ENCODE results near the gene TRAPPC2.

Gene TRAPPC2

DNA sequence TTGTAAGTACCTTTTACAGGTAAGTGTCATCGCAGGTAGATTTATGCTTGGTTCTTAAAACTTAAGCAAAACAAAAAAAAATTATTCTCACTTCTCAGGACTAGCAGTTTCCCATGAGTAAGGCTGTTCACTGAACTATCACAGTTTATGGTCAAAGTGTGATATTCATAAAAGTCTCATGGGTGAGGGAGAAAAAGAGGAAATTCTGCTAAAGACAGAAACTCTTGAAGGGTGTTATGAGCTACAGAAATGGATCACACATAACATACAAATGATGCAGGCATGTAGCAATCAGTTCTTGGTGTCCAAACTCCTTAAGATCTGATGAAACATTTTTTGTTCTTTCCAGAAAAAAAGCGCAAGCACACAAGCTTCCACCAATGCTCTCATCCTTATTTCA is 37.0 kb downstream of the TRAPPC2 start:
- Mint-ChIP-seq H3K4me3 (peak overlapping the region; percentile 33), H3K4me1 (peaks cover 66% of the 10 kb centered on the region), H3K9me3 (no peaks in the 10 kb centered on the region), H3K27ac (peak overlapping the region; percentile 75), H3K36me3 (peaks cover 35% of the 10 kb centered on the region)
- ATAC-seq (peak; percentile 77), DNase-seq (ENCODE audit: low spot score in 2 of 2) (no peak)

DNA sequence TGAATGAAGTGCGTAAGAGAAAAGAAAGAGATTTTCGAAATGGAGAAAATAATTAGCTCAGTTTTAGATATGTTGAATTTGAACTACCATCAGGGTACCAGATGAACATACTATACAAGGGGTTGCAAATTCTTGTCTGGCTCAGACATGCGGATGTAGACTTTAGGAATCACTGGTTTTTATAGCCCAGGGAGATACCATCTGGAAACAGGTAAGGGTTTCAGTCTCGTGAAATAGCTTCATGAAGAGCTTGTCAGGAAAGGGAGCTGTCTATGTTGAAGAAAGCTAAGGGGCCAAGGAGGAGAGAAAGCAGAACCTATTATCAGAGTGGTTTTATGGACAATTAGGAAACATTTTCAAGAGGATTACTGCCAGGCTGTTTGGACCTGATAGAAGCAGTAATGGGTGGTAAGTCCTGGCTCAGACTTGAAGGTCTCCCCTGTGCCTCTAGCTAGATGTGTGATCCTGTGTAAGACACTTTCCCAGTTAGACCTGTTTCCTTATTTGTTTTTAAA is 38.8 kb downstream of the TRAPPC2 start:
- ATAC-seq (no peak), DNase-seq (ENCODE audit: low spot score in 2 of 2) (no peak)
- H3K36me3 Mint-ChIP-seq: peaks cover 42% of the 10 kb centered on the region
- no peaks in the 10 kb centered on the region for H3K9me3 Mint-ChIP-seq
- peak overlapping the region; percentile 30 for H3K27ac Mint-ChIP-seq
- no peak overlapping the region for H3K4me3 Mint-ChIP-seq
- H3K4me1 Mint-ChIP-seq: peaks cover 64% of the 10 kb centered on the region

DNA sequence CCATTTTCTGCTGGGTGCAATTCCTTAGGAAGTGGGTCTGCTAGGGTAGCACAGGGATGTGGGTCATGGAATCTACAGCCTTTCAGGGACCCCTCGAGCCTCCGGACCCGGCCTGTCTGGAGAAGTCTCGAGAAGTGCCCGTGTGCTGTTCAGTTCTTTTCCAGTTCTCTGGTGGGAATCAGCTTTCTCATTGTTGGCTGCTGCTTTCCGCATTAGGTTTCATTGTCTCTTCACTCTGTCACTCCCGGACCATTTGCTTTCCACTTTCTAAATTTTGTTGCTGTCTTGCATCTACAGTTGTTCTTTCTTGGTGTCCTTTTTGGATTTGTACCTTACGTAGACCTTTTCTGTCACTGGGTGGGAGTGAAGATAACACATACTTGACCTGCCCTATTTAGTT is 39.4 kb downstream of the TRAPPC2 start:
- ATAC-seq: no peak
- Mint-ChIP-seq H3K36me3 (peaks cover 39% of the 10 kb centered on the region), H3K4me1 (peaks cover 68% of the 10 kb centered on the region), H3K4me3 (no peak overlapping the region), H3K9me3 (no peaks in the 10 kb centered on the region), H3K27ac (peak overlapping the region; percentile 30)
- DNase-seq (ENCODE audit: low spot score in 2 of 2): no peak

DNA sequence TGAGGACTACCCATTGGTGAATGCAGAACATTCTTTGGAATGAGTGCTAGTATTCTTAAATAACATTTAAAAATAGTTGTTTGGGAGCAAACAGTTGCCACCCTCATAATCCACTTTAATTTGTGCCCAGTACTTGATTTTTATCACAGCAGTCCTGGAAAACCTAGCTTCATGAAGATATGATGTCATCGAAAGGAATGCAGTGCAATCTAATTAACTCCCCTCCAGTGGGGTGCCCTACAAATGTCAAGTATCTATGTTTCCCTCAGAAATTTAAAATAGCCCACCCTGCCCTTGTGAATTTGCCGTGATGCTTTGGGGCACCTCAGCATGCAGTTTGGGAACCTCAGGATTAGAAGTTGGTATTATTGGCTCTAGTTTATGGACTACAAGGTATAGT is 40.1 kb downstream of the TRAPPC2 start:
- Mint-ChIP-seq H3K27ac (no peak overlapping the region), H3K9me3 (no peaks in the 10 kb centered on the region), H3K36me3 (peaks cover 35% of the 10 kb centered on the region), H3K4me1 (peaks cover 65% of the 10 kb centered on the region), H3K4me3 (no peak overlapping the region)
- ATAC-seq: no peak
- DNase-seq (ENCODE audit: low spot score in 2 of 2): no peak

DNA sequence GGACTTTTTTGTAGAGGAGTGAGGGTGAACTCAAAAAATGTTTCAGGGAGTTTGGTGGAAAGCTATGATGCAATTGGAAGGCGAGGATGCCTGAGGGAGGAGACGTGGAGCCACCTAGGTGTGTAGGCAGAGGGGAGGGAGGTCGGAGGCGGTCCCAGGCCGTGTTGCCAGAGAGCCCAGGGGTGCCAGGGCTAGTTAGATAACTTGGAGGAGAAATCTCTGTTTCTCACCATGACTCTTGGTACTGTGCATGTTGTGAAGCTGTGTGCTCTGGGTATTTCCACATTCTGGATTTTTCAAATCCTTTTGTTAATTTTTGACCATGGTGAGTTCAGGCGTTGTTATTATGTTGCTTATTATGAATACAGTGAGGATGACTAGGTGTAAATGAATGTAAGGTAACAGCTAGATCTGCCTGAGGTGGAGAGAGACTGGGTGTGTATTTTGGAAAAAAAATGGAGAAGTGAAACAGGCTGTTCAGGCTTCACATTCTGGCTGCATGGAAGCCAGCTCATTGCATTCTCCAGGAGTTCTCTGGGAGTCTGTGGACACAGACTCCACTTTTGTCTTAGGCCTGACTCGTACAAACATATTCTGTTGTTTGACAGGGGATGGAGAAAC is 41.0 kb downstream of the TRAPPC2 start:
- no peak for ATAC-seq
- Mint-ChIP-seq H3K27ac (peak overlapping the region; percentile 85), H3K9me3 (no peaks in the 10 kb centered on the region), H3K36me3 (peaks cover 31% of the 10 kb centered on the region), H3K4me3 (peak overlapping the region; percentile 77), H3K4me1 (peaks cover 60% of the 10 kb centered on the region)
- no peak for DNase-seq (ENCODE audit: low spot score in 2 of 2)

DNA sequence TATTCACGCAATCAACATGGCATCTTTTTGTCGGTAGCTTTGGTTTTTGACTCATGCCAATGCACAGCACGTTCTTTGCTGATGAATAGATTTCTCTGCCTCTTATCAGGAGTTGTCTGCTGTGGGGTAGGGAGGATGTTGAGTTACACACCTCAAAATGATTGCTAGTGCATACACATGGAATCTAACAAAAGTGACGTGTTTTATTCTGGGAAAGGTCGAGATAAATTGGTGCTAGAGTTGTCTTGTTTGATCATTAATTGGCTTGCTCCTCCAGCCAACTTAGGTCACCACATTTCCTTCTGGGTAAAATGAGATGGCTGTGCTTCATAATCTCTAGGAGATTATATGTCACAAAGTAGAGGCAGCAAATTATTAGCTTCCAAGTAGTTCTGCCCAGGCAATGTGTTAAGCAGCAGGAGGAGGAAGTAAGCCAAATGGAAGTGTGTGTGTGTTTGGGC is 41.6 kb downstream of the TRAPPC2 start:
- Mint-ChIP-seq H3K9me3 (no peaks in the 10 kb centered on the region), H3K36me3 (peaks cover 31% of the 10 kb centered on the region), H3K27ac (peak overlapping the region; percentile 85), H3K4me1 (peaks cover 64% of the 10 kb centered on the region), H3K4me3 (peak overlapping the region; percentile 77)
- no peak for DNase-seq (ENCODE audit: low spot score in 2 of 2)
- ATAC-seq: peak; percentile 46

DNA sequence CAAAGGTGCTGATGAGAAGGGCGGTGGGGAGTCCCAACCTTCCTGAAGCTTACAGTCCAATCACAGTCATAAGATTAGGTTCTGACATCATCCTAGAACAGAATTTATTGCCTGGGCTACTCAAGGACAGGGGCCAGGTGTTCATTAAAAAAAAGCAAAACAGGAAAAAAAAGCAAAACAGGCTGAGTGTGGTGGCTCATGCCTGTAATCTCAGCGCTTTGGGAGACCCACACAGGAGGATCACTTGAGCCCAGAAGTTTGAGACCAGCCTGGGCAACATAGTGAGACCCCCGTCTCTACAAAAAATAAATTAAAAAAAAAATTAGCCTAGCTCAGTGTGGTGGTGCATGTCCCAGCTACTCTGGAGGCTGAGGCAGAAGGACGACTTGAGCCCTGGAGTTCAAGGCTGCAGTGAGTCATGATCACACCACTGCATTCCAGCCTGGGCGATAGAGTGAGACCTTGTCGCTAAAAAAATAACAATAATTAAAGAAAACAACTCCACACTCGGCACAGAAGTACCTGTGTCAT is 42.5 kb downstream of the TRAPPC2 start:
- H3K36me3 Mint-ChIP-seq: peaks cover 27% of the 10 kb centered on the region
- peak overlapping the region; percentile 77 for H3K4me3 Mint-ChIP-seq
- H3K4me1 Mint-ChIP-seq: peaks cover 59% of the 10 kb centered on the region
- peak overlapping the region; percentile 85 for H3K27ac Mint-ChIP-seq
- H3K9me3 Mint-ChIP-seq: no peaks in the 10 kb centered on the region
- DNase-seq (ENCODE audit: low spot score in 2 of 2) (no peak), ATAC-seq (no peak)

DNA sequence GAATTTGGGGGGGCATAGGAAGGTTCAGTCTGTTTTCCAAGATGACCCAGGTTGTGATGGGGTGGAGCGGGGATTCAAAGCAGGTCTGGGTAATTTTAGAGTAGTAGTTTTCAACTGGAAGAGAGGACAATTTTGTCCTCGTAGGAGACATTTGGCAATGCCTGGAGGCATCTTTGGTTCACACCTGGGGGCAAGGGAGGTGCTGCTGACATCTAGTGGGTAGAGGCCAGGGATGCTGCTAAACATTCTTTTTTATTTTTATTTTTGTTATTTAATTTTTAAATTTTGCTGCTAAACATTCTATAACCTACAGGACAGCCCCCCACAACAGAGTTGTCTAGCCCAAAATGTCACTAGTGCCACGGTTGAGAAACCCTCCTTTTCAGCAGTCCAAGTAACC is 43.6 kb downstream of the TRAPPC2 start:
- Mint-ChIP-seq H3K27ac (peak overlapping the region; percentile 94), H3K36me3 (peaks cover 27% of the 10 kb centered on the region), H3K4me3 (peak overlapping the region; percentile 77), H3K9me3 (no peaks in the 10 kb centered on the region), H3K4me1 (peaks cover 53% of the 10 kb centered on the region)
- ATAC-seq (no peak), DNase-seq (ENCODE audit: low spot score in 2 of 2) (no peak)

DNA sequence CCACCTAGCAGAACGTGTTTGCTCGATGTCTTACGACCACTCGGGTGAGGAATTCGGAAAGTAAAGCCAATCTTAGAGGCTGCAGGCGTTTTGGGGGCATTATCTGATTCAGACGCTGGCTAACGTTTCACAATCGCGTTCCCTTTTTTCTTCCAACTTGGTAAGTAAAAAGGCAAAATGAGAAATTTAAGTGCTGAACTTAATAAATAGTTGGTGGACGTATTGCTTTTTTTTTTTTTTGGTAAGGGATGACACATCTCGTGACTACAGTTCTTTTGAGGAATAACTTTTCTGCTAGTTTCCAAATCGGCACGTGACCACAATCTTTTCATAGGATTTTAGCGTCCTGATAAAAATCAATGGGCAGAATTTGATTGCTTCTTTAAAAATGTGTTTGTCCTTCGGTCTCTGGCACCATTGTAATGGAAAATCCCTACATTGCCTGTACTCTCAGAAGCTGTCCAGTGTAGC is 44.6 kb downstream of the TRAPPC2 start:
- Mint-ChIP-seq H3K4me1 (peaks cover 51% of the 10 kb centered on the region), H3K27ac (peak overlapping the region; percentile 94), H3K36me3 (peaks cover 23% of the 10 kb centered on the region), H3K9me3 (no peaks in the 10 kb centered on the region), H3K4me3 (peak overlapping the region; percentile 77)
- DNase-seq (ENCODE audit: low spot score in 2 of 2): no peak
- no peak for ATAC-seq

DNA sequence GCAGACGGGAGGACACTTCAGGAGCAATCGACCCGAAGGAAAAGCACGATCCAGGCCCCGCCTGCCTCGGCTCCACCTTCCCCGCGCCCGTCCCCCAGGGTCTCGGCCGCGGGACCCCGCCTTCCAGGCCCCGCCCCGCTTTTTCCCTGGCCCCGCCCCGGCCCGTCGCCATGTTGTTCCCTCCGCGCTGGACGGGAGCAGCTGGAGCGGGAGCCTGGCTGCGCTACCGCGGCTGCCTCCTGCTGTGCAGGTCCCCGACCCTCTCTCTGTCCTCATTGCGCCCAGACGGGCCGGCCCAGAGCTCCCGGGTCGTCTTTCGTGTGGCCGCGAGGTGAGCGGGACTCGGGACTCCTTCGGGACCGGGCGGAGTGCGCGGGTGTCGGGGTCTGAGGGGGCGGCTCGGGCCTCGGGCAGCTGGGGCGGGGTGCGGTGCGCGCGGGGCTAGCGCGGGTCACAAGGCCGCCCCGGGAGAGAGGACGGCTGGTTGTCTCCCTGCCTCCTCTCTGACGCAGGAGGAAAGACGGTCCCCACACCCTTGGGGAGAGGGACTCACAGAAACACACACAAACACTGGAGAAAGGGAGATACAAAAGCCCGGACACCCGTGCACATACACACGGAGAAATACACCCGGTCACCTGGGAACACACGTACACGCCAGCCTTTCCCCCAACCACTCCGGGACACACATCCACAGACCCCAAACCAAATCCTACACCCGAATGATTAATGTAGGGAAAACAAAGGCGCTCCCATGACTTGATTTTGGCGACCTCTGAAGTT is 45.3 kb downstream of the TRAPPC2 start, which contains the start of gene RAB9A:
TSS of gene RAB9A (plus strand) at position 171 of the 783 bp plus-strand sequence. CDS start 19,619 bp downstream, outside the sequence.
- H3K27ac Mint-ChIP-seq: peak within 1 kb of the TSS; percentile 94
- peak; percentile 68 to 89 for DNase-seq (ENCODE audit: low spot score in 2 of 2)
- ATAC-seq: peak; percentile 87
- peaks cover 23% of the 10 kb centered on the region for H3K36me3 Mint-ChIP-seq
- no peaks in the 10 kb centered on the region for H3K9me3 Mint-ChIP-seq
- H3K4me1 Mint-ChIP-seq: peaks cover 51% of the 10 kb centered on the region
- peak within 1 kb of the TSS; percentile 77 for H3K4me3 Mint-ChIP-seq

DNA sequence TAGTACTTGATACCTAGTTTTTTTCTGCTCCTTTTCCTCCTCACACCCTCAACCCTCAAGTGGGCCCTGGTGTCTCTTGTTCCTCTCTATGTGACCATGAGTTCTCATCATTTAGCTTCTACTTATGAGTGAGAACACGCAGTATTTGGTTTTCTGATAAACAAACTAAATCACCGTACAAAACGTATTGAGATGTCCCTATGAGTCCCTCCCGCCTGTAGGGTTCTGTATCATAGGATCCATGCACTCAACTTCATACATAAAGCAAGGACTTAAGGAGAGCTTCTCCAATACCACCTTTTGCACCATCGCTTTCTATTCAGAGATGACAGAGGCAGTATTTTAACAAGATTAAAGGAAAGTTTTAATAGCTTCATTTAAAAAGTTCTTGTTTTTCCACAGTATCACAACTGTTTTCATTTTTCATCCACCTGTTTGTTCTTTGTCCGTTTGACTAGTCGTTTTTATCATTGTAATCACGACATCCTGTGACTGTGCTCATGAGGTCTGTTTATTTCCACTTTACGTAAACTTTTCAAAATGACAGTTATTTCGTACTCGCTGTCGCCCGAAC is 45.9 kb downstream of the TRAPPC2 start:
- Mint-ChIP-seq H3K36me3 (peaks cover 19% of the 10 kb centered on the region), H3K27ac (peak overlapping the region; percentile 94), H3K4me3 (peak overlapping the region; percentile 77), H3K4me1 (peaks cover 47% of the 10 kb centered on the region), H3K9me3 (no peaks in the 10 kb centered on the region)
- ATAC-seq (peak; percentile 71), DNase-seq (ENCODE audit: low spot score in 2 of 2) (no peak)

DNA sequence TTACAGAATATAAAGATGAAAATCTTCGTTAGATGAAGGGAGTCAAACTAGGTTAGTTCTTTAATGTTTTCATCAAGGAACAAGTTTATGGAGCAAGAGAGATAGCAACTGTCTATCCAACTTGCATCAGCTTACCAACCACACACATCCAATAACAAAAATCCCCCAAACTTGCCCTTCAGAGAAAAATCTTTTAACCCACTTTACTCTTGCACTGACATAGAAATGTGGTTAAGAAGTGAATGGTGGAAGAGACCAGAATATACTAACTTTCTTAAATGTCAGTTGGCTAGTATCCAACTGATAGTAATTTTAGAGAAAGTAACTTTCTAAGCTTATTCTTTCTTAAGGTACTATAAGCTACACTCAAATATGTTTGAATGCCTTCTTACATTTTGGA is 47.2 kb downstream of the TRAPPC2 start:
- H3K9me3 Mint-ChIP-seq: no peaks in the 10 kb centered on the region
- DNase-seq (ENCODE audit: low spot score in 2 of 2): no peak
- H3K4me3 Mint-ChIP-seq: no peak overlapping the region
- peaks cover 13% of the 10 kb centered on the region for H3K36me3 Mint-ChIP-seq
- H3K4me1 Mint-ChIP-seq: peaks cover 34% of the 10 kb centered on the region
- no peak for ATAC-seq
- peak overlapping the region; percentile 91 for H3K27ac Mint-ChIP-seq

DNA sequence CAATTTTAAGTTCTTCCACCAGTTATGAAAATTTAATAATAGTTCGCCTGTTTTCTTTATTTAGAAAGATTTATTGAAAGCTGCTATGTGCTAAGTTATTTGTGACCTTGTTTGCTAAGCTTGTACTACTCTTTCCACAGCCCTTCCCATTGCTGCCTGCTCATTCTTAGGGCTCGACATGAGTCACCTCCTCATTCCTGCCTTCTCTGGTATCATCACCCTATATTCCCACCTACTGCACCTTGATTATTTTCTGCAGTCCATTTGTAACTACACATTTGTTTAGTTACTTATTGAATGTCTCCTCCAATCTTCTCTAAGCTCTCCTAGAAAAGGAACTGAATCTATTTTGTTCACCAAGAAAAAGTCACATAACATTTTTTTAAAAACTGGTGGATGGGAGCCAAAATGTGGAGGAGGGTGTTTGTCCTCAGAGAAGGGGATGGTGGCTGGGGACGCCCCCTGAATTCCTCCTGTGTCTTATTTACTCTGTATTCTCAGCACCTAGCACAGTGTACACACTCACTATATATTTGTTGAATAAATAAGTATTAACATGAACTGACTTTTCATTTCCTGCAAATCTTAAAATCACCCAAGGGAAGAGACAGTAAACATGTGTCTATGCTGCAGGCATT is 49.2 kb downstream of the TRAPPC2 start:
- no peaks in the 10 kb centered on the region for H3K36me3 Mint-ChIP-seq
- H3K4me1 Mint-ChIP-seq: peaks cover 21% of the 10 kb centered on the region
- no peak for ATAC-seq
- no peak overlapping the region for H3K4me3 Mint-ChIP-seq
- H3K9me3 Mint-ChIP-seq: no peaks in the 10 kb centered on the region
- H3K27ac Mint-ChIP-seq: no peak overlapping the region
- DNase-seq (ENCODE audit: low spot score in 2 of 2): no peak

DNA sequence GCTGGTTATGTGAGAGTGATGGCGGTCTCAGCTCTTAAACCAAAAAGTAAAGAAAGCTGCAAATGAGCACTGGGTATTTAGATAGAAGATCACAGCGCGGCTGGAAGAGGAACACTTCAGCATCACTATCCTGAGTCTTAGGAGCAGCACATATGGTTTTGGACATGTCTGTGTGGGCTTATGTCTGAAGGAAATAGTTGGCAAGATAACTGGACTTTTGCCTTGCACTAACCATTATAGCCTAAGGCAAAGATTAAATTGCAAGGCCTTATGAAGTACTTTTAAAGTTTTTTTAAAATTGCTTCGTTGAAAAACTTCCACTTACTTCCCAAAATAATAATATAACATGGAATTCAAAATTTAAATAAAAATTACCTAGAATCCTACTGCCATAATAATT is 50.1 kb downstream of the TRAPPC2 start:
- Mint-ChIP-seq H3K36me3 (no peaks in the 10 kb centered on the region), H3K9me3 (no peaks in the 10 kb centered on the region), H3K4me3 (no peak overlapping the region), H3K27ac (no peak overlapping the region), H3K4me1 (peaks cover 20% of the 10 kb centered on the region)
- ATAC-seq (no peak), DNase-seq (ENCODE audit: low spot score in 2 of 2) (no peak)

DNA sequence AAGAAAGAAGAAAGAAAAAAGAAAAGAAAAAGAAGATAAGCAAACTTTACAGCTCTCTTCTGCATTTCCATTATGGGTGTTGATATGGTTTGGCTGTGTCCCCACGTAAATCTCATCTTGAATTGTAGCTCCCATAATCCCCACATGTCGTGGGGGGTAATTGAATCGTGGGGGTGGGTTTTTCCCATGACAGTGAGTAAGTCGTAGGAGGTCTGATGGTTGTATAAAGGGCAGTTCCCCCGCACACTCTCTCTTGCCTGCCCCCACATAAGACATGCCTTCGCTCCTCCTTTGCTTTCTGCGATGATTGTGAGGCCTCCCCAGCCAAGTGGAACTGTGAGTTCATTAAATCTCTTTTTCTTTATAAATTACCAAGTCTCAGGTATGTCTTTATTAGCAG is 52.8 kb downstream of the TRAPPC2 start:
- Mint-ChIP-seq H3K4me3 (no peak overlapping the region), H3K36me3 (no peaks in the 10 kb centered on the region), H3K27ac (no peak overlapping the region), H3K4me1 (peaks cover 9% of the 10 kb centered on the region), H3K9me3 (no peaks in the 10 kb centered on the region)
- DNase-seq (ENCODE audit: low spot score in 2 of 2) (no peak), ATAC-seq (no peak)

Measured in stimulated activated effector memory CD8-positive, alpha-beta T cell treated with anti-CD3 and anti-CD28 coated beads, Interleukin-12 subunit alpha, Interleukin-12 subunit beta, amount 100 ng/mL, for 72 hours (primary cell).